Spleen (tissue), 11 donors: ENCODE measurements around the gene SCAANT1. TPM values are rescaled to one million over a fixed set of nuclear protein-coding genes. Genes with fewer than 3 reads are reported as not detected.
A peak's percentile ranks its signal among the peaks of the same experiment; 100 is the strongest.

ENCODE experiments used
- DNase-seq: peaks from one replicate; pipeline ENCODE4 v3.0.0-alpha.2; 2020
- H3K27ac ChIP-seq, 8 donors: fragments of 200-600 bp; sonication (generic) in 7 of 8; 1 replicate in 4 of 8; 2 replicates in 4 of 8; pipeline versions ENCODE4 v1.5.0 to v1.8.0; 2016 to 2021; ENCODE audit warnings: inconsistent platforms in 4 of 8, mild to moderate bottlenecking in 4 of 8, moderate library complexity in 1 of 8
- H3K27me3 ChIP-seq, 7 donors: fragments of 200-600 bp; sonication (generic) in 6 of 7; replicated peaks in 1 of 7; 1 replicate in 4 of 7; 2 replicates in 3 of 7; pipeline versions ENCODE4 v1.5.0 to v1.8.0; 2016 to 2021; ENCODE audit warnings: inconsistent platforms in 3 of 7, mild to moderate bottlenecking in 1 of 7
- H3K36me3 ChIP-seq, 6 donors: fragments of 200-600 bp; sonication (generic) in 5 of 6; 1 replicate in 4 of 6; 2 replicates in 2 of 6; pipeline versions ENCODE4 v1.5.0 to v1.8.0; 2016 to 2021; ENCODE audit warnings: inconsistent platforms in 2 of 6
- H3K4me1 ChIP-seq, 6 donors: fragments of 200-600 bp; sonication (generic) in 5 of 6; 1 replicate in 3 of 6; 2 replicates in 3 of 6; pipeline versions ENCODE4 v1.5.0 to v1.8.0; 2016 to 2021; ENCODE audit warnings: inconsistent platforms in 3 of 6
- H3K4me3 ChIP-seq, 8 donors: fragments of 200-600 bp; sonication (generic) in 7 of 8; 1 replicate in 4 of 8; 2 replicates in 4 of 8; pipeline versions ENCODE4 v1.5.0 to v1.8.0; 2016 to 2021; ENCODE audit warnings: inconsistent platforms in 4 of 8, mild to moderate bottlenecking in 4 of 8, moderate library complexity in 2 of 8
- H3K9me3 ChIP-seq, 8 donors: fragments of 200-600 bp; sonication (generic) in 7 of 8; 1 replicate in 4 of 8; 2 replicates in 4 of 8; pipeline versions ENCODE4 v1.5.0 to v1.8.0; 2016 to 2021; ENCODE audit warnings: inconsistent platforms in 4 of 8
- POLR2A ChIP-seq, 3 donors: fragments of 450-650 bp; IDR thresholded peaks; one replicate each; pipeline ENCODE4 v1.5.1; 2017; ENCODE audit warnings: antibody characterized with exemption in 3 of 3, mild to moderate bottlenecking in 1 of 3
- POLR2AphosphoS5 ChIP-seq, 3 donors: sonication (generic); formaldehyde crosslinking; IDR thresholded peaks; one replicate each; pipeline ENCODE4 v1.5.1; 2017; ENCODE audit warnings: antibody characterized with exemption in 3 of 3
- WGBS, 5 donors: extraction: QIAGEN DNeasy Blood & Tissue Kit in 3 of 5; methylation state at CpG; one replicate each; pipeline versions ENCODE4 v1.1.5 to v1.1.7; 2013 to 2018; 5-methylcytosine and 5-hydroxymethylcytosine counted together
- intact Hi-C: fragments of 100-400 bp; cut with DNase I; formaldehyde crosslinking; loops from one replicate; pipeline ENCODE4 v1.15.0; 2023; ENCODE audit warnings: low total_unique reads
- polyA plus RNA-seq, 3 donors: library from polyadenylated mRNA; stranded (reverse); fragments of 200-250 nt; gene quantifications; one replicate each; pipeline ENCODE4 v1.2.1, GENCODE V29; 2013
- total RNA-seq, 7 donors: library from RNA; depleted of rRNA in 3 of 7; stranded (reverse); fragments of >200 nt in 3 of 7; fragmentation: NEBNext Ultra II Directional in 4 of 7; extraction: Animal tissue kit (Norgen Biotek cat#: 25700) in 4 of 7; gene quantifications; one replicate each; pipeline versions ENCODE4 v1.1.0 to v1.2.1, GENCODE V29; 2016 to 2021
- TF ChIP-seq, protein P1 (sequence below), 11 experiments: fragments of 200-600 bp in 7 of 11; fragments of 450-650 bp in 4 of 11; sonication (generic) in 4 of 11; IDR thresholded peaks in 8 of 11; conservative IDR thresholded peaks in 3 of 11; 1 replicate in 7 of 11; 2 replicates in 4 of 11; pipeline versions ENCODE4 v1.4.0 to v1.8.0; 2016 to 2021; ENCODE audit warnings: antibody characterized with exemption in 11 of 11, inconsistent platforms in 4 of 11, mild to moderate bottlenecking in 1 of 11
- donor health status: healthy with polysubstance abuse.
- donor health status: DM: no; HTN: no; CAD: no; lungs with moderate emphysema.
- donor health status: DM: no; HTN: no; CAD: no.
- donor health status: Bipolar disorder and iron deficiency.
- donor health status: healthy.
- donor health status: DM: no; HTN: no; CAD: no.
- donor health status: DM: yes; HTN: yes; CAD: no.

The SCAANT1 gene
- total and polyA plus RNA-seq, 10 donors: not detected

DNA sequence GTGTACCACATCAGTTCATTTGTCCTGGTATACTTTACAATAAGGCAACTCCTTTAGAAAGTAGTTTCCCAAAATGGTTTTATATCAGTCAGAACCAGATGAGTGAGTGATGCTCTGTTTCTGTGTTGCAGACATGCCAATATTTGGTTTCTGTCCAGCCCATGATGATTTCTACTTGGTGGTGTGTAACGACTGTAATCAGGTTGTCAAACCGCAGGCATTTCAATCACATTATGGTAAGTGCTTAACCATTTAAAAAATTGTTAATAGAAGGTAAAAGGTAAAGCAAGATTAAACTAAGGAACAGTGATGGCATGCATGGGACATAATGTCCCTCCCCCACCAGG is 40.0 kb upstream of the SCAANT1 start:
- peaks cover 12 to 63% (median 30%) of the 10 kb centered on the region in 6 donors for H3K4me1 ChIP-seq

DNA sequence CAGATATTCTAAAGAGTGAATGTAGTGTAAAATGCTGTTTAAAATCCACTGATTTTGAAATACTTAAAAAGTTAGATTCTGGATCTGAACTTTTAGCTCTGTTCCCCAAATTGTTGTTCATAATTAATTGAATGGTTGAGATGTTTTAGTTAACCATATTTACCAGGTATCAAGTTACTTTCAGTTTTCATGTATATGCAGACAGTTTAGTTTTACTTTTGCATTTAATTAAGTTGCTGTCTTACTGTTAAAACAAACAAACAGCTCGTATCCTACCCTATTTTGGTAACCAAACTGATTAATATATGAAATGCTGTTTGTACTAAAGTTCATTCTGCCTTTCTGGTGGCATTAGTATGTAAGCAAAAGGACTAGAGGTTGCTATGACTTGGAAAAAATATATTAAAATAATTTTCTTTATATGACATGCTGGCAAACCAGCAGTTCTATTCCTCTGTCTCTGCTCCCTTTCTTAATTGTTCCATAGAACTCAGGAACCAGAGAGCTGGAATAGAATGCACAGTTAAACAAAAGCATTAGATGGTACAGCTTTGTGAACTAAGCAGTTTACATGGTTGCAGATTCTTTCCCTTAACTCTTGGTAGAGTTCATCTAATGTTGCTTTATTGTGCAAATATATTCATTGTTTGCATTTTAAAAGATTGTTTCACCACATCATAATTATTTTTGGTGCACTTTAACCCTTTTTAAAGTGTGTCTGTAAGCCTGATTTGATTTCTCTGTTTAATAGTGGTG is 39.5 kb upstream of the SCAANT1 start:
- intact Hi-C loops: no loop called here
- H3K27me3 ChIP-seq: no peaks in the 10 kb centered on the region
- peak overlapping the region in 7 of 8 donors; percentile 31 to 69 (median 49) for H3K27ac ChIP-seq
- DNase-seq: no peak
- TF ChIP-seq POLR2AphosphoS5 (IDR thresholded peaks at IDR 0.05): no peak
- no peak for TF ChIP-seq POLR2A (IDR thresholded peaks at IDR 0.05)
- TF ChIP-seq, protein P1, sequence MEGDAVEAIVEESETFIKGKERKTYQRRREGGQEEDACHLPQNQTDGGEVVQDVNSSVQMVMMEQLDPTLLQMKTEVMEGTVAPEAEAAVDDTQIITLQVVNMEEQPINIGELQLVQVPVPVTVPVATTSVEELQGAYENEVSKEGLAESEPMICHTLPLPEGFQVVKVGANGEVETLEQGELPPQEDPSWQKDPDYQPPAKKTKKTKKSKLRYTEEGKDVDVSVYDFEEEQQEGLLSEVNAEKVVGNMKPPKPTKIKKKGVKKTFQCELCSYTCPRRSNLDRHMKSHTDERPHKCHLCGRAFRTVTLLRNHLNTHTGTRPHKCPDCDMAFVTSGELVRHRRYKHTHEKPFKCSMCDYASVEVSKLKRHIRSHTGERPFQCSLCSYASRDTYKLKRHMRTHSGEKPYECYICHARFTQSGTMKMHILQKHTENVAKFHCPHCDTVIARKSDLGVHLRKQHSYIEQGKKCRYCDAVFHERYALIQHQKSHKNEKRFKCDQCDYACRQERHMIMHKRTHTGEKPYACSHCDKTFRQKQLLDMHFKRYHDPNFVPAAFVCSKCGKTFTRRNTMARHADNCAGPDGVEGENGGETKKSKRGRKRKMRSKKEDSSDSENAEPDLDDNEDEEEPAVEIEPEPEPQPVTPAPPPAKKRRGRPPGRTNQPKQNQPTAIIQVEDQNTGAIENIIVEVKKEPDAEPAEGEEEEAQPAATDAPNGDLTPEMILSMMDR (IDR thresholded peaks at IDR 0.05 in 8 of 11, conservative IDR thresholded peaks at IDR 0.05 in 3 of 11): no peak
- WGBS, 5 donors: 42 to 52% (median 43%) methylated on average over 1 of the region's 1 CpG
- no peak overlapping the region for H3K4me3 ChIP-seq
- peaks cover 0 to 43% (median 8%) of the 10 kb centered on the region in 6 donors for H3K36me3 ChIP-seq
- H3K4me1 ChIP-seq: peaks cover 12 to 65% (median 32%) of the 10 kb centered on the region in 6 donors
- H3K9me3 ChIP-seq: no peaks in the 10 kb centered on the region

More for the DNA sequence above, 40.0 kb upstream of the SCAANT1 start:
- TF ChIP-seq POLR2AphosphoS5 (IDR thresholded peaks at IDR 0.05): no peak
- TF ChIP-seq, protein P1 (IDR thresholded peaks at IDR 0.05 in 8 of 11, conservative IDR thresholded peaks at IDR 0.05 in 3 of 11): no peak
- TF ChIP-seq POLR2A (IDR thresholded peaks at IDR 0.05): no peak
- H3K9me3 ChIP-seq: no peaks in the 10 kb centered on the region
- 76 to 91% (median 89%) methylated on average over 2 of the region's 2 CpGs for WGBS, 5 donors
- peaks cover 0 to 46% (median 8%) of the 10 kb centered on the region in 6 donors for H3K36me3 ChIP-seq
- H3K4me3 ChIP-seq: no peak overlapping the region
- peak overlapping the region in 4 of 8 donors; percentile 31 to 69 (median 52) for H3K27ac ChIP-seq
- no peaks in the 10 kb centered on the region for H3K27me3 ChIP-seq
- DNase-seq: no peak
- intact Hi-C loops: no loop called here

DNA sequence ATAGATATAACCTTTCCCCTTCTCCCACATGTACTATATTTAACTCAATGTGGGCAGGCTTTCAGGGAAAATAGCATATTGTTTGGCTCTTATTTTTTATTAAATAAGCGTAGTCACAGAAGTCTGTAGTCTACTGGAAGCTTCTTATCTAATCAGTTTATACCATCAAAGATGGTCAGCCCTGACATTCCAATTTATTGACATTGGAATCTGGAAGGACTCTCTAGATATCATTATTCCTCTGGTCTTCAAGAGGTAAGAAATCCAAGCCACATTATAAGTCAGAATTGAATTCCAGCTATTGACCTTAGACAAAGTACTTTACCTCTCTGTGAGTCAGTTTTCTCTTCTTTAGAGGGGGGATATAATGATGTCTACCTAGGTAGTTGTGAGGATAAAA is 38.5 kb upstream of the SCAANT1 start:
- H3K9me3 ChIP-seq: no peaks in the 10 kb centered on the region
- TF ChIP-seq POLR2A (IDR thresholded peaks at IDR 0.05): no peak
- no peak for TF ChIP-seq POLR2AphosphoS5 (IDR thresholded peaks at IDR 0.05)
- TF ChIP-seq, protein P1 (IDR thresholded peaks at IDR 0.05 in 8 of 11, conservative IDR thresholded peaks at IDR 0.05 in 3 of 11): no peak
- H3K4me1 ChIP-seq: peaks cover 15 to 68% (median 33%) of the 10 kb centered on the region in 6 donors
- no peaks in the 10 kb centered on the region for H3K27me3 ChIP-seq
- no peak for DNase-seq
- H3K27ac ChIP-seq: peak overlapping the region in 5 of 8 donors; percentile 31 to 69 (median 49)
- intact Hi-C loops: no loop called here
- no peak overlapping the region for H3K4me3 ChIP-seq
- H3K36me3 ChIP-seq: peaks cover 0 to 33% (median 8%) of the 10 kb centered on the region in 6 donors
- WGBS, 5 donors: 80 to 90% (median 82%) methylated on average over 1 of the region's 1 CpG

DNA sequence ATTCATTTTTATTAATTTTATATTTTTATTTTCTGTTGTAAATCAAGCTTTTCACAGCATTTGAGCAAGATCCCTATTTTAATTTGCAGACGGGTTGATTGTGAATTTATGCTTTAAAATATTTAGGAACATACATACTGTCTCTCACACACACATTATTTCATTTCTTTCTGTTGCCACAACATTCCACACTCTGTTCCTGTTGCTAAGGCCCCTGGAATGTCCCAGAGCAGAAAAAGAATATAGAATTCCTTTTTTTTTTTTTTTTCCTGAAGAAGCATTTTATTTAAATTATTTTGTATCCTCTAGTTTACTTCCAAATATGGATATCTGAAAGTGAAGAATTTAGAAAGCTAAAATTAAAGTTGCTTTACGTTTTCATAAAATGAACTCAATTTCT is 36.8 kb upstream of the SCAANT1 start:
- Histone ChIP-seq H3K27me3 (no peaks in the 10 kb centered on the region), H3K4me3 (no peak overlapping the region), H3K9me3 (no peaks in the 10 kb centered on the region), H3K36me3 (peaks cover 0 to 30% (median 6%) of the 10 kb centered on the region in 6 donors), H3K4me1 (peaks cover 17 to 84% (median 38%) of the 10 kb centered on the region in 6 donors), H3K27ac (no peak overlapping the region)
- 83 to 95% (median 89%) methylated on average over 2 of the region's 2 CpGs for WGBS, 5 donors
- intact Hi-C loops: no loop called here
- DNase-seq: no peak
- TF ChIP-seq, protein P1 (IDR thresholded peaks at IDR 0.05 in 8 of 11, conservative IDR thresholded peaks at IDR 0.05 in 3 of 11): no peak
- TF ChIP-seq POLR2AphosphoS5 (IDR thresholded peaks at IDR 0.05): no peak
- no peak for TF ChIP-seq POLR2A (IDR thresholded peaks at IDR 0.05)
